ENCODE measurements around the gene SPTBN4. TPM values are rescaled to one million over a fixed set of nuclear protein-coding genes. Genes with fewer than 3 reads are reported as not detected.

SPTBN4 gene
- total and polyA plus RNA-seq, 2 of the 4 experiments (the other 2 are of a cell fraction), result 0.72 to 0.91 TPM

DNA sequence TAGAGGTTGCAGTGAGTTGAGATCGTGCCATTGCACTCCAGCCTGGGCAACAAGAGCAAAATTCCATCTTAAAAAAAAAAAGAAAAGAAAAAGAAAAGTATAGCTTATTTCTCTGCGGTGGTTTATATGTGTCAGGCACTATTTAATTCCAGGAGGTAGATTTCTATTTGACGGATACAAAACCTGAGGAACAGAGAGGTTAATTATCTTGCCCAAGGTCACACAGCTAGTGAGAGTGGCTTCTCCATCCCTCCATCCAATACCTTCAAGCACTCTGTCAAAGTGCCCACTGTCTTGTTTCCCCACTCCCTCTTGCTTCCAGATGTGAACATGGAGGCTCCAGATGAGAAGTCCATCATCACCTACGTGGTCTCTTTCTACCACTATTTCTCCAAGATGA, 34.8 kb downstream of the SPTBN4 start:
- H3K14ac ChIP-seq (replicated peaks; ENCODE audit: low read depth, low read length), result no peak overlapping the region
- no peak overlapping the region for H3K18ac ChIP-seq (ENCODE audit: low read depth, low read length)
- H3K9ac ChIP-seq (ENCODE audit: low read depth, low read length), result no peak overlapping the region
- H2BK20ac ChIP-seq (ENCODE audit: low read depth, low read length), result no peak overlapping the region
- no peaks in the 10 kb centered on the region for H4K20me1 ChIP-seq (ENCODE audit: insufficient read depth, low read length)
- POLR2A ChIA-PET (ENCODE audit: unreplicated experiment), result no interaction called here
- no peak overlapping the region for H2AFZ ChIP-seq (replicated peaks; ENCODE audit: low read length, poor library complexity)
- H2AK9ac ChIP-seq (replicated peaks; ENCODE audit: low read depth, low read length, poor library complexity), result no peak overlapping the region
- no peaks in the 10 kb centered on the region for H3K9me1 ChIP-seq (ENCODE audit: insufficient read depth, low read length)
- ATAC-seq (ENCODE audit: low read depth) (no peak), DNase-seq (no peak)
- no peaks in the 10 kb centered on the region for H3K9me3 ChIP-seq (ENCODE audit: control insufficient read depth, insufficient read depth, low read length)
- H2BK15ac ChIP-seq (ENCODE audit: low read depth, low read length), result no peak overlapping the region
- H3K4me3 ChIP-seq (ENCODE audit: insufficient read depth, low read depth, low read length), result no peak overlapping the region
- no TSS peak for BruUV-seq (replicated peaks)
- dilution Hi-C loops (cut with HindIII; ENCODE audit: low sequenced_read_pairs, unreplicated experiment), result no loop called here
- no peak overlapping the region for H3K4me2 ChIP-seq (ENCODE audit: low read depth, low read length)
- no peak overlapping the region for H2BK5ac ChIP-seq (ENCODE audit: low read depth, low read length, poor library complexity, severe bottlenecking)
- H4K5ac ChIP-seq (ENCODE audit: low read depth, low read length), result no peak overlapping the region
- H3K36me3 ChIP-seq (ENCODE audit: control insufficient read depth, insufficient read depth, low read length), result no peaks in the 10 kb centered on the region
- no peak overlapping the region for H3K4ac ChIP-seq (ENCODE audit: low read depth, low read length)
- TF ChIP-seq SMC3 (IDR thresholded peaks at IDR 0.05; ENCODE audit: low read depth, low read length) (no peak), CTCF (conservative IDR thresholded peaks at IDR 0.05; ENCODE audit: low read depth, low read length) (no peak), RFX5 (IDR thresholded peaks at IDR 0.05; ENCODE audit: low read depth, low read length) (no peak), ELK1 (IDR thresholded peaks at IDR 0.05; ENCODE audit: borderline replicate concordance, low read depth, low read length) (no peak), CHD1 (IDR thresholded peaks at IDR 0.05; ENCODE audit: low read depth, low read length) (no peak), FOS (IDR thresholded peaks at IDR 0.05; ENCODE audit: low read depth, low read length) (no peak), MAZ (IDR thresholded peaks at IDR 0.05; ENCODE audit: borderline replicate concordance, low read depth, low read length) (no peak), BHLHE40 (IDR thresholded peaks at IDR 0.05; ENCODE audit: low read depth, low read length) (no peak), NFE2L2 (IDR thresholded peaks at IDR 0.05; ENCODE audit: low read depth, low read length) (no peak), USF2 (IDR thresholded peaks at IDR 0.05; ENCODE audit: low read depth, low read length) (no peak), MAFK (IDR thresholded peaks at IDR 0.05; ENCODE audit: low read depth, low read length) (no peak), RAD21 (IDR thresholded peaks at IDR 0.05; ENCODE audit: low read length) (no peak), POLR2A (IDR thresholded peaks at IDR 0.05; ENCODE audit: low read depth, low read length) (no peak), MXI1 (IDR thresholded peaks at IDR 0.05; ENCODE audit: borderline replicate concordance, low read depth, low read length) (no peak), RCOR1 (IDR thresholded peaks at IDR 0.05; ENCODE audit: insufficient replicate concordance, low read length) (no peak), CEBPB (IDR thresholded peaks at IDR 0.05; ENCODE audit: low read depth, low read length) (no peak)
- H2BK120ac ChIP-seq (ENCODE audit: low read depth, low read length), result no peak overlapping the region
- no peak overlapping the region for H3K27ac ChIP-seq (ENCODE audit: insufficient read depth, low read length)
- CTCF ChIA-PET, result no interaction called here
- H3K27me3 ChIP-seq (ENCODE audit: control insufficient read depth, insufficient read depth, low read length), result peaks cover 23% of the 10 kb centered on the region
- H2AK5ac ChIP-seq (ENCODE audit: low read depth, low read length), result no peak overlapping the region
- no peak overlapping the region for H3K23ac ChIP-seq (ENCODE audit: low read depth, low read length)
- intact Hi-C loops (cut with micrococcal nuclease), result no loop called here
- in situ Hi-C loops (cut with MboI; ENCODE audit: low sequenced_read_pairs), result loop anchor here (25.0 kb wide), 2 partner anchors 189 to 364 kb away; no protein-coding TSS in a partner anchor
- no peak overlapping the region for H4K8ac ChIP-seq (ENCODE audit: low read depth in 2 of 2, low read length in 2 of 2)
- H3K56ac ChIP-seq (ENCODE audit: extremely low read depth, insufficient read depth, low read length), result no peak overlapping the region
- no peaks in the 10 kb centered on the region for H3K79me1 ChIP-seq (ENCODE audit: low read depth in 1 of 2, low read length in 2 of 2)
- no peak overlapping the region for H4K91ac ChIP-seq (ENCODE audit: insufficient read depth, low read depth, low read length)
- no peaks in the 10 kb centered on the region for H3K4me1 ChIP-seq (ENCODE audit: control insufficient read depth, insufficient read depth, low read length)
- no CpG with 5 or more reads among the region's 4 CpGs for WGBS, 2 experiments (ENCODE audit: extremely low coverage in 2 of 2, insufficient read length in 1 of 2)
